GM21576 (cell line): ENCODE results near the gene PPIL4.
"Not testable (repeated sequence)": the region's sequence is repeated elsewhere in the genome, so short reads cannot be mapped to it uniquely, and the experiment has no call there.

ENCODE experiments used
- ATAC-seq: cut with Tn5 transposase; IDR thresholded peaks from one replicate; pipeline ENCODE4 v1.9.1; 2021; ENCODE audit warnings: mild to moderate bottlenecking, moderate library complexity; ENCODE audit not compliant: unreplicated experiment

The PPIL4 gene

GRCh38 chr6:149462712-149463111 is 83.1 kb downstream of the PPIL4 start:
- not testable (repeated sequence) for ATAC-seq

GRCh38 chr6:149461670-149462069 is 84.2 kb downstream of the PPIL4 start:
- ATAC-seq, result no peak

GRCh38 chr6:149460249-149460648 is 85.6 kb downstream of the PPIL4 start:
- not testable (repeated sequence) for ATAC-seq

GRCh38 chr6:149459761-149460160 is 86.1 kb downstream of the PPIL4 start:
- no peak for ATAC-seq

GRCh38 chr6:149458806-149459205 is 87.0 kb downstream of the PPIL4 start:
- no peak for ATAC-seq

- no peak for ATAC-seq
These were observed 87.6 kb downstream of the PPIL4 start for GRCh38 chr6:149458196-149458595.

GRCh38 chr6:149457316-149457884 is 88.4 kb downstream of the PPIL4 start:
- ATAC-seq, result no peak

- ATAC-seq, result no peak
These were observed 89.4 kb downstream of the PPIL4 start for GRCh38 chr6:149456311-149457021.

- ATAC-seq, result no peak
These were observed 90.7 kb downstream of the PPIL4 start for GRCh38 chr6:149455031-149455732.
